Ovary (tissue), 9 donors: ENCODE measurements around the gene OR8H2. TPM values are rescaled to one million over a fixed set of nuclear protein-coding genes. Genes with fewer than 3 reads are reported as not detected.
"Not testable (repeated sequence)": the region's sequence is repeated elsewhere in the genome, so short reads cannot be mapped to it uniquely, and the experiment has no call there.

Source experiments
- DNase-seq, 5 donors: peaks; one replicate each; pipeline ENCODE4 v3.0.0-alpha.2; 2019 to 2020
- H3K27ac ChIP-seq, 2 donors: fragments of 200-600 bp; one replicate each; pipeline versions ENCODE4 v1.5.1 to v1.8.0; 2019 to 2022
- H3K27me3 ChIP-seq: fragments of 200-600 bp; one replicate; pipeline ENCODE4 v1.8.0; 2022
- H3K36me3 ChIP-seq: fragments of 200-600 bp; sonication (generic); one replicate; pipeline ENCODE4 v1.5.1; 2019
- H3K4me1 ChIP-seq: one replicate; pipeline ENCODE4 v1.8.1; 2013; ENCODE audit warnings: mild to moderate bottlenecking, moderate library complexity; ENCODE audit not compliant: insufficient read depth
- H3K4me3 ChIP-seq: fragments of 200-600 bp; sonication (generic); one replicate; pipeline ENCODE4 v1.5.1; 2017
- H3K9me3 ChIP-seq, 2 donors: fragments of 200-600 bp in 1 of 2; sonication (generic) in 1 of 2; one replicate each; pipeline versions ENCODE4 v1.5.1 to v1.8.1; 2013 to 2019; ENCODE audit warnings: mild to moderate bottlenecking in 1 of 2, moderate library complexity in 1 of 2
- CTCF ChIP-seq, 3 donors: fragments of 450-650 bp in 2 of 3; fragments of 200-600 bp in 1 of 3; IDR thresholded peaks; one replicate each; pipeline versions ENCODE4 v1.5.1 to v1.8.0; 2016 to 2022; ENCODE audit warnings: antibody characterized with exemption in 3 of 3, mild to moderate bottlenecking in 1 of 3
- EP300 ChIP-seq: sonication (generic); formaldehyde crosslinking; IDR thresholded peaks from one replicate; pipeline ENCODE4 v1.6.1; 2017; ENCODE audit warnings: antibody characterized with exemption
- POLR2A ChIP-seq: fragments of 450-650 bp; IDR thresholded peaks from one replicate; pipeline ENCODE4 v1.6.1; 2017; ENCODE audit warnings: antibody characterized with exemption, mild to moderate bottlenecking, moderate library complexity
- WGBS, 3 donors: extraction: QIAGEN DNeasy Blood & Tissue Kit in 1 of 3; methylation state at CpG; one replicate each; pipeline versions ENCODE4 v1.1.5 to v1.1.7; 2013 to 2017; 5-methylcytosine and 5-hydroxymethylcytosine counted together
- intact Hi-C, 4 donors: fragments of 100-400 bp; cut with DNase I; formaldehyde crosslinking; loops; one replicate each; pipeline versions ENCODE4 v1.11.0 to v1.15.1; 2022 to 2023
- polyA plus RNA-seq, 2 donors: library from polyadenylated mRNA; stranded (reverse); fragments of 200-250 nt in 1 of 2; fragments of 350-450 nt in 1 of 2; fragmentation: Illumina TruSeq in 1 of 2; extraction: RNeasy Lipid Tissue Mini Kit (QIAGEN cat#74804) in 1 of 2; gene quantifications; one replicate each; pipeline ENCODE4 v1.2.3, GENCODE V29; 2013 to 2014
- total RNA-seq, 7 donors: library from RNA; depleted of rRNA in 2 of 7; stranded (reverse); fragments of >200 nt in 2 of 7; fragmentation: NEBNext Ultra II Directional in 3 of 7; extraction: Animal tissue kit (Norgen Biotek cat#: 25700) in 3 of 7; gene quantifications; one replicate each; pipeline versions ENCODE4 v1.1.0 to v1.2.4, GENCODE V29; 2016 to 2023
- donor health status: DM: no; HTN: no; CAD: no; lungs with moderate emphysema.
- donor health status: DM: no; HTN: no; CAD: no.
- donor health status: Bipolar disorder and iron deficiency.
- donor health status: DM: yes; HTN: yes; CAD: no.
- donor health status: DM: no; HTN: no; CAD: no.
- donor health status: DM: yes; HTN: yes; CAD: no.

The OR8H2 gene
- total and polyA plus RNA-seq, 9 donors = not detected

GRCh38 chr11:56093008-56093407 lies 10.5 kb upstream of the OR8H2 start, which contains the start of gene OR8I2:
Gene OR8I2, plus strand, starts transcription at chr11:56093308. Its CDS starts 0 bp downstream, at chr11:56093308.
- Histone ChIP-seq H3K36me3 (no peaks in the 10 kb centered on the region), H3K27ac (no peak within 1 kb of the TSS), H3K4me1 (no peaks in the 10 kb centered on the region), H3K4me3 (no peak within 1 kb of the TSS), H3K27me3 (no peaks in the 10 kb centered on the region), H3K9me3 (no peaks in the 10 kb centered on the region)
- 68 to 70% (median 69%) methylated on average over 3 of the region's 3 CpGs for WGBS, 3 donors
- no peak for DNase-seq
- TF ChIP-seq CTCF (IDR thresholded peaks at IDR 0.05) = no peak
- TF ChIP-seq EP300 = no peak
- TF ChIP-seq POLR2A = no peak
- intact Hi-C loops = no loop called here

- H3K36me3 ChIP-seq = no peaks in the 10 kb centered on the region
- TF ChIP-seq EP300 (no peak), POLR2A (no peak), CTCF (IDR thresholded peaks at IDR 0.05) (no peak)
- intact Hi-C loops = no loop called here
- no peaks in the 10 kb centered on the region for H3K4me1 ChIP-seq
- H3K9me3 ChIP-seq = no peaks in the 10 kb centered on the region
- H3K4me3 ChIP-seq = no peak within 1 kb of the TSS
- WGBS, 3 donors = 64 to 75% (median 69%) methylated on average over 6 of the region's 6 CpGs
- no peaks in the 10 kb centered on the region for H3K27me3 ChIP-seq
- DNase-seq = no peak
- H3K27ac ChIP-seq = no peak within 1 kb of the TSS
These were observed 18.6 kb downstream of the OR8H2 start, which contains the start of gene OR8H3 for GRCh38 chr11:56122073-56122472. Gene OR8H3, plus strand, starts transcription at chr11:56122373. Its CDS starts 0 bp downstream, at chr11:56122373.

- no peaks in the 10 kb centered on the region for H3K36me3 ChIP-seq
- H3K4me3 ChIP-seq = no peak within 1 kb of the TSS
- no peaks in the 10 kb centered on the region for H3K9me3 ChIP-seq
- TF ChIP-seq EP300 = no peak
- TF ChIP-seq POLR2A = no peak
- TF ChIP-seq CTCF (IDR thresholded peaks at IDR 0.05) = no peak
- no peak for DNase-seq
- no peaks in the 10 kb centered on the region for H3K27me3 ChIP-seq
- no peaks in the 10 kb centered on the region for H3K4me1 ChIP-seq
- no peak within 1 kb of the TSS for H3K27ac ChIP-seq
- intact Hi-C loops = no loop called here
These were observed 36.7 kb downstream of the OR8H2 start, which contains the start of gene OR8J3 for GRCh38 chr11:56140151-56140661. Gene OR8J3, minus strand, starts transcription at chr11:56140201. Its CDS starts 2,483 bp downstream, at chr11:56137718.

GRCh38 chr11:56143681-56144080 lies 40.2 kb downstream of the OR8H2 start:
- H3K27me3 ChIP-seq, H3K36me3 ChIP-seq, H3K4me1 ChIP-seq, H3K9me3 ChIP-seq, intact Hi-C loops, H3K27ac ChIP-seq, H3K4me3 ChIP-seq, DNase-seq: not testable (repeated sequence)
- WGBS, 3 donors = 91 to 93% (median 92%) methylated on average over 15 to 30 of the region's 30 CpGs

- no peak for TF ChIP-seq POLR2A
- no peak for TF ChIP-seq EP300
- TF ChIP-seq CTCF (IDR thresholded peaks at IDR 0.05) = no peak
- no peaks in the 10 kb centered on the region for H3K27me3 ChIP-seq
- H3K27ac ChIP-seq = no peak overlapping the region
- no peak for DNase-seq
- H3K4me3 ChIP-seq = no peak overlapping the region
- WGBS, 3 donors = 62 to 76% (median 63%) methylated on average over 1 of the region's 1 CpG
- no peaks in the 10 kb centered on the region for H3K9me3 ChIP-seq
- no peaks in the 10 kb centered on the region for H3K4me1 ChIP-seq
- no peaks in the 10 kb centered on the region for H3K36me3 ChIP-seq
- intact Hi-C loops = no loop called here
These were observed 47.9 kb downstream of the OR8H2 start for GRCh38 chr11:56151376-56151775.
